ENCODE results near the gene AP3M1.

AP3M1 gene

DNA sequence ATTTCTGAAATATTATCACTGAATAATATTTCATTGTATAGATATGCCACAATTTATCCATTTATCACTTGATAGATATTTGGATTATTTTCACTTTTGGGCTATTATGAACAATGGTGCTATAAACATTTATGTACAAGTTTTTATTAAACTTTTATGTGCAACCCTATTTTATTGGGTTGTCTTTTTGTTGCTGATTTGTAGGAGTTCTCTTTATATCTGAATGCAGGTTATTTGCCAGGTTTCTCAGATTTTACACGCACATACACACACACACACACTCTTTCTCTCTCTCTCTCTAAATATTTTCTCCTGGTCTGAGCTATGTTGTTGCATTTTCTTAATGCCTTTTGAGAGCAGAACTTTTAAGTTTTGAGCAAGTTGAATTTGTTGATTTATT, 36.6 kb upstream of the AP3M1 start:
- no peak overlapping the region for H3K4me3 ChIP-seq (replicated peaks; ENCODE audit: low read depth, low read length)
- TF ChIP-seq, protein P1, sequence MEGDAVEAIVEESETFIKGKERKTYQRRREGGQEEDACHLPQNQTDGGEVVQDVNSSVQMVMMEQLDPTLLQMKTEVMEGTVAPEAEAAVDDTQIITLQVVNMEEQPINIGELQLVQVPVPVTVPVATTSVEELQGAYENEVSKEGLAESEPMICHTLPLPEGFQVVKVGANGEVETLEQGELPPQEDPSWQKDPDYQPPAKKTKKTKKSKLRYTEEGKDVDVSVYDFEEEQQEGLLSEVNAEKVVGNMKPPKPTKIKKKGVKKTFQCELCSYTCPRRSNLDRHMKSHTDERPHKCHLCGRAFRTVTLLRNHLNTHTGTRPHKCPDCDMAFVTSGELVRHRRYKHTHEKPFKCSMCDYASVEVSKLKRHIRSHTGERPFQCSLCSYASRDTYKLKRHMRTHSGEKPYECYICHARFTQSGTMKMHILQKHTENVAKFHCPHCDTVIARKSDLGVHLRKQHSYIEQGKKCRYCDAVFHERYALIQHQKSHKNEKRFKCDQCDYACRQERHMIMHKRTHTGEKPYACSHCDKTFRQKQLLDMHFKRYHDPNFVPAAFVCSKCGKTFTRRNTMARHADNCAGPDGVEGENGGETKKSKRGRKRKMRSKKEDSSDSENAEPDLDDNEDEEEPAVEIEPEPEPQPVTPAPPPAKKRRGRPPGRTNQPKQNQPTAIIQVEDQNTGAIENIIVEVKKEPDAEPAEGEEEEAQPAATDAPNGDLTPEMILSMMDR (IDR thresholded peaks at IDR 0.05; ENCODE audit: low read length, missing control alignments): no peak
- no peak for DNase-seq (ENCODE audit: low read depth)

GRCh38 chr10:74186678-74187077, 36.0 kb upstream of the AP3M1 start:
- DNase-seq (ENCODE audit: low read depth): no peak
- no peak overlapping the region for H3K4me3 ChIP-seq (replicated peaks; ENCODE audit: low read depth, low read length)
- TF ChIP-seq, protein P1 (IDR thresholded peaks at IDR 0.05; ENCODE audit: low read length, missing control alignments): no peak

DNA sequence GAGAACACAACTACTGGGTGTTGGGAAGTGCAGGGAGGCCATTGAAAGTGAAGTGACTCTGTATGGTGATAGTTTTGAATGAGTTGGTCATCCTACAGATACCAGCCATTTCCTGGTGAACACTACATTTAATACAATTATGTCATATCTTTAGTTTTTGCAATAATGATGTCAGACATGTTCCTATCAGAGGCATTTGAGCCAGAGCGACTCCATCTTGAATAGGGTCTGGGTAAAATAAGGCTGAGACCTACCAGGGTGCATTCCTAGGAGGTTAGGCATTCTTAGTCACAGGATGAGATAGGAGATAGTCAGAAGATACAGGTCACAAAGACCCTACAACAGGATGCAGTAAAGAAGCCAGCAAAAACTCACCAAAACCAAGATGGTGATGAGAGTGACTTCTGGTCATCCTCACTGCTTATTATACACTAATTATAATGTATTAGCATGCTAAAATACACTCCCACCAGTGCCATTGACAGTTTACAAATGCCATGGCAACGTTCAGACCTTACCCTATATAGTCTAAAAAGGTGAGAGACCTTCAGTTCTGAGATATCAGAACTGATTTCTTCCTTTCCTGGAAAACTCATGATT, 28.6 kb upstream of the AP3M1 start:
- H3K4me3 ChIP-seq (replicated peaks; ENCODE audit: low read depth, low read length): no peak overlapping the region
- TF ChIP-seq, protein P1 (IDR thresholded peaks at IDR 0.05; ENCODE audit: low read length, missing control alignments): no peak
- DNase-seq (ENCODE audit: low read depth): no peak

DNA sequence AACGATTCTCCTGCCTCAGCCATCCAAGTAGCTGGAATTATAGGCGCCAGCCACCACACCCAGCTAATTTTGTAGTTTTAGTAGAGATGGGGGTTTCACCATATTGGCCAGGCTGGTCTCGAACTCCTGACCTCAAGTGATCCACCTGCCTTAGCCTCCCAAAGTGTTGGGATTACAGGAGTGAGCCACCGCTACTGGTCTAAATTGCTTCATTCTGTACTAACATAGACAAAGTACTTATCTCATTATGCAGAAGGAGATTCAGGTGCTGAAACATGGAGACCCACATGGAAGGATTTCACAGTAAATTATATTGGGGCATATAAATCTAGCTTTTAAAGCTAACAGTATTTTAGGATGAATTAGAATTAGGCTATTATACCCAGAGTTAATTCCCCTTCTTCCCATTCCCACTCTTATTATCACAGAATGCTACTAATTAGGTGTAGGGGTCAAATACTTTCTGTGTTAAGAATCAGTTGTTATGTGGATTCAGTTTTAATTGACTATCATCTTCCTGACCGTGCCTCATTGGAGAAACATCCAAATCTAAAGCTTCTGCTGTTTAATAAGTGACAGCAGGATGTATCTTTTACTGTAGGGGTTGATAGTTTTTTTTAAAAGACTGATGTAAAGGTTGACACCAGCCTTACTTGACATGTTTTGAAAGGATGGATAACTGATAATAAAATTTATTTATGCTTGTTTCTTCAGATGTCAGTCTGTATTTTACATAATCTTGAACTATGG, 27.6 kb upstream of the AP3M1 start:
- TF ChIP-seq, protein P1 (IDR thresholded peaks at IDR 0.05; ENCODE audit: low read length, missing control alignments): no peak
- H3K4me3 ChIP-seq (replicated peaks; ENCODE audit: low read depth, low read length): no peak overlapping the region

DNA sequence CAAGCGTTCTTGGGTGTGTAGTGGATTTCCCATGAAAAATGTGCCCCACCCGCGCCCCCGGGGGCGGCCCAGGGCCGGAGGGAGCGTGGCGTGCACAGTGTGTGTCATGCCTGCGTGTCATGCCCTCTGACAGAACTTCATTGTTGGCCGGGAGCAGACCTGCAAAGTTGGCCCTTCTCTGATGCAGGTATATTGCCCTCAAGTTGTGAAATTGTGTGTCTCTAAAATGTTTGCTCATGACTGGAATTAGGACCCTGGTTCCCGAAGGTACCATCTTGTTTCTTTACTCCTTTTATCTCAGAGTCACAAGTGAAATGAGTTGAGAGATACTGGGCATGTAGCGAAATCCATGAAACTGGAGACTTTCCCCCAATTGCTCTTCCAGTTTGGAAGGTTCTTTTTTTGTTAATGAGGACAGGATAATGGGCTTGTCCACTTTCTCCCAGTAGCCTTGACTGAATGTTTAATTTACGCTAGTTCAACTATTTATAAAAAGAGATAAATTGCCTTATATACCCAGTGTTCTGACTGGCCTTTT, 26.6 kb upstream of the AP3M1 start:
- TF ChIP-seq, protein P1 (IDR thresholded peaks at IDR 0.05; ENCODE audit: low read length, missing control alignments): no peak
- no peak for DNase-seq (ENCODE audit: low read depth)
- peak overlapping the region; percentile 91 for H3K4me3 ChIP-seq (replicated peaks; ENCODE audit: low read depth, low read length)

More for the DNA sequence above, 27.6 kb upstream of the AP3M1 start:
- no peak for DNase-seq (ENCODE audit: low read depth)

GRCh38 chr10:74176380-74177139, 25.9 kb upstream of the AP3M1 start:
- TF ChIP-seq, protein P1 (IDR thresholded peaks at IDR 0.05; ENCODE audit: low read length, missing control alignments): no peak
- H3K4me3 ChIP-seq (replicated peaks; ENCODE audit: low read depth, low read length): peak overlapping the region; percentile 91

More at GRCh38 chr10:74176380-74177139, 25.9 kb upstream of the AP3M1 start:
- DNase-seq (ENCODE audit: low read depth): peak; percentile 94

All from fibroblast of pulmonary artery (primary cell).